ENCODE data around the gene CATSPER1. TPM values are rescaled to one million over a fixed set of nuclear protein-coding genes. Genes with fewer than 3 reads are reported as not detected.

CATSPER1 gene
- polyA plus RNA-seq, 1 experiment: 0.25 TPM

- TF ChIP-seq CTCF (IDR thresholded peaks at IDR 0.05; ENCODE audit: low read depth, low read length): no peak
- no peak overlapping the region for H3K4me3 ChIP-seq (ENCODE audit: low read depth, low read length)
- H3K9me3 ChIP-seq (ENCODE audit: control insufficient read depth, insufficient read depth, low read length): no peaks in the 10 kb centered on the region
- POLR2A ChIA-PET: no interaction called here
- DNase-seq (ENCODE audit: low read depth, low spot score): no peak
- H3K27ac ChIP-seq (ENCODE audit: low read depth, low read length): no peak overlapping the region
- CTCF ChIA-PET: interaction anchor here (0.6 to 1.4 kb wide), 3 partner anchors 8 to 18 kb away, joined by 4 to 5 read pairs (median 4); no protein-coding TSS in a partner anchor
- no peaks in the 10 kb centered on the region for H3K27me3 ChIP-seq (ENCODE audit: control insufficient read depth, insufficient read depth, low read length)
Observed at GRCh38 chr11:66062408-66062807, 36.1 kb upstream of the CATSPER1 start.

GRCh38 chr11:66061268-66061667 lies 35.0 kb upstream of the CATSPER1 start:
- no peak for DNase-seq (ENCODE audit: low read depth, low spot score)
- ChIA-PET POLR2A (no interaction called here), CTCF (no interaction called here)
- H3K9me3 ChIP-seq (ENCODE audit: control insufficient read depth, insufficient read depth, low read length): no peaks in the 10 kb centered on the region
- no peak overlapping the region for H3K27ac ChIP-seq (ENCODE audit: low read depth, low read length)
- H3K27me3 ChIP-seq (ENCODE audit: control insufficient read depth, insufficient read depth, low read length): no peaks in the 10 kb centered on the region
- H3K4me3 ChIP-seq (ENCODE audit: low read depth, low read length): no peak overlapping the region
- no peak for TF ChIP-seq CTCF (IDR thresholded peaks at IDR 0.05; ENCODE audit: low read depth, low read length)

- POLR2A ChIA-PET: no interaction called here
Observed at GRCh38 chr11:66059966-66060680, 33.8 kb upstream of the CATSPER1 start.

GRCh38 chr11:66056501-66056900 lies 30.2 kb upstream of the CATSPER1 start:
- Histone ChIP-seq H3K9me3 (ENCODE audit: control insufficient read depth, insufficient read depth, low read length) (no peaks in the 10 kb centered on the region; the same call in 1 of the 2 replicates), H3K27me3 (ENCODE audit: control insufficient read depth, insufficient read depth, low read length) (no peaks in the 10 kb centered on the region), H3K4me3 (ENCODE audit: low read depth, low read length) (no peak overlapping the region), H3K27ac (ENCODE audit: low read depth, low read length) (no peak overlapping the region)
- POLR2A ChIA-PET: no interaction called here
- DNase-seq (ENCODE audit: low read depth, low spot score): no peak
- no peak for TF ChIP-seq CTCF (IDR thresholded peaks at IDR 0.05; ENCODE audit: low read depth, low read length)
- CTCF ChIA-PET: interaction anchor here (0.6 to 6.6 kb wide), 4 partner anchors 11 to 86 kb away, joined by 3 to 103 read pairs (median 12); no protein-coding TSS in a partner anchor

More at GRCh38 chr11:66059966-66060680, 33.8 kb upstream of the CATSPER1 start:
- no peaks in the 10 kb centered on the region for H3K9me3 ChIP-seq (ENCODE audit: control insufficient read depth, insufficient read depth, low read length)
- no peak for DNase-seq (ENCODE audit: low read depth, low spot score)
- H3K4me3 ChIP-seq (ENCODE audit: low read depth, low read length): no peak overlapping the region
- CTCF ChIA-PET: interaction anchor here (2.5 to 3.3 kb wide), 3 partner anchors 7 to 14 kb away, joined by 13 to 24 read pairs (median 14); no protein-coding TSS in a partner anchor
- TF ChIP-seq CTCF (IDR thresholded peaks at IDR 0.05; ENCODE audit: low read depth, low read length): no peak
- no peaks in the 10 kb centered on the region for H3K27me3 ChIP-seq (ENCODE audit: control insufficient read depth, insufficient read depth, low read length)
- H3K27ac ChIP-seq (ENCODE audit: low read depth, low read length): no peak overlapping the region

- H3K27ac ChIP-seq (ENCODE audit: low read depth, low read length): no peak overlapping the region
- H3K9me3 ChIP-seq (ENCODE audit: control insufficient read depth, insufficient read depth, low read length): no peaks in the 10 kb centered on the region; the same call in 1 of the 2 replicates
- ChIA-PET POLR2A (interaction anchor here (0.6 kb wide), 1 partner anchor 53 kb away, joined by 5 read pairs; the partner anchor contains the start of genes BANF1 and EIF1AD), CTCF (interaction anchor here (3.8 to 7.0 kb wide), 3 partner anchors 10 to 32 kb away, joined by 20 to 103 read pairs (median 35); no protein-coding TSS in a partner anchor)
- no peak for DNase-seq (ENCODE audit: low read depth, low spot score)
- TF ChIP-seq CTCF (IDR thresholded peaks at IDR 0.05; ENCODE audit: low read depth, low read length): no peak
- no peak overlapping the region for H3K4me3 ChIP-seq (ENCODE audit: low read depth, low read length)
- H3K27me3 ChIP-seq (ENCODE audit: control insufficient read depth, insufficient read depth, low read length): no peaks in the 10 kb centered on the region
Observed at GRCh38 chr11:66055021-66055420, 28.7 kb upstream of the CATSPER1 start.

Measured in AG04450 (cell line).